ENCODE measurements around the gene CEP128.
A peak's percentile ranks its signal among the peaks of the same experiment; 100 is the strongest.

The CEP128 gene

GRCh38 chr14:80493620-80494019, 447.9 kb downstream of the CEP128 start:
- TF ChIP-seq, protein P1, sequence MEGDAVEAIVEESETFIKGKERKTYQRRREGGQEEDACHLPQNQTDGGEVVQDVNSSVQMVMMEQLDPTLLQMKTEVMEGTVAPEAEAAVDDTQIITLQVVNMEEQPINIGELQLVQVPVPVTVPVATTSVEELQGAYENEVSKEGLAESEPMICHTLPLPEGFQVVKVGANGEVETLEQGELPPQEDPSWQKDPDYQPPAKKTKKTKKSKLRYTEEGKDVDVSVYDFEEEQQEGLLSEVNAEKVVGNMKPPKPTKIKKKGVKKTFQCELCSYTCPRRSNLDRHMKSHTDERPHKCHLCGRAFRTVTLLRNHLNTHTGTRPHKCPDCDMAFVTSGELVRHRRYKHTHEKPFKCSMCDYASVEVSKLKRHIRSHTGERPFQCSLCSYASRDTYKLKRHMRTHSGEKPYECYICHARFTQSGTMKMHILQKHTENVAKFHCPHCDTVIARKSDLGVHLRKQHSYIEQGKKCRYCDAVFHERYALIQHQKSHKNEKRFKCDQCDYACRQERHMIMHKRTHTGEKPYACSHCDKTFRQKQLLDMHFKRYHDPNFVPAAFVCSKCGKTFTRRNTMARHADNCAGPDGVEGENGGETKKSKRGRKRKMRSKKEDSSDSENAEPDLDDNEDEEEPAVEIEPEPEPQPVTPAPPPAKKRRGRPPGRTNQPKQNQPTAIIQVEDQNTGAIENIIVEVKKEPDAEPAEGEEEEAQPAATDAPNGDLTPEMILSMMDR (IDR thresholded peaks at IDR 0.05), result no peak
- Histone ChIP-seq H3K9me3 (no peaks in the 10 kb centered on the region), H3K36me3 (no peaks in the 10 kb centered on the region), H3K4me3 (no peak overlapping the region), H3K27me3 (no peaks in the 10 kb centered on the region), H3K27ac (no peak overlapping the region), H3K4me1 (peaks cover 0 to 11% (median 0%) of the 10 kb centered on the region in 4 donors)
- DNase-seq, result no peak
- intact Hi-C loops (cut with DNase I; ENCODE audit: low total_unique reads), result no loop called here

GRCh38 chr14:80491650-80492049, 449.9 kb downstream of the CEP128 start:
- Histone ChIP-seq H3K27ac (peak overlapping the region; percentile 41 to 45), H3K27me3 (no peaks in the 10 kb centered on the region), H3K9me3 (no peaks in the 10 kb centered on the region), H3K36me3 (no peaks in the 10 kb centered on the region), H3K4me3 (no peak overlapping the region), H3K4me1 (peaks cover 0 to 11% (median 0%) of the 10 kb centered on the region in 4 donors)
- TF ChIP-seq, protein P1 (IDR thresholded peaks at IDR 0.05), result no peak
- intact Hi-C loops (cut with DNase I; ENCODE audit: low total_unique reads), result no loop called here
- no peak for DNase-seq

- intact Hi-C loops (cut with DNase I; ENCODE audit: low total_unique reads), result no loop called here
- Histone ChIP-seq H3K9me3 (no peaks in the 10 kb centered on the region), H3K27me3 (no peaks in the 10 kb centered on the region), H3K27ac (peak overlapping the region; percentile 41 to 45), H3K36me3 (no peaks in the 10 kb centered on the region), H3K4me1 (peaks cover 0 to 11% (median 0%) of the 10 kb centered on the region in 4 donors), H3K4me3 (no peak overlapping the region)
- peak; percentile 63 to 70 for DNase-seq
- TF ChIP-seq, protein P1 (IDR thresholded peaks at IDR 0.05), result no peak
Observed at GRCh38 chr14:80491131-80491530, 450.4 kb downstream of the CEP128 start.

DNA sequence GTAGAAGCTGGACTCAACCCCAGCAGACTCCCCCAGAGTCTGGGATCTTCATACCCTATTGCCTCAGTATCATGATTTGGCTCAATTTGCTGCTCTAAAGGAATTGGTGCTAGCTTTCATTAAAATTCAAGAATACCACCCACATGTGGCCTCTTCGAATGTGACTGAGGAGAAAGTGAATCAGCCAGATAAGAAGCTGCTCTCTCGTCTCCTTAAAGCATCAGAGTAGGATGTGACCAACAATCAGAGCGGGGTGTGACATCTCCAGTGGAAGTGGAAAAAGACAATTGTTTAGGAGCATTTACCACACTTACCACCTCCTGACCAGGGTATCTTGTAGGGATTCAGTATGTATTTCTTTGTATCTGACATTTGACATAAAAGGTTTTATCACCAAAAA, 452.0 kb downstream of the CEP128 start:
- TF ChIP-seq, protein P1 (IDR thresholded peaks at IDR 0.05), result no peak
- H3K27ac ChIP-seq, result no peak overlapping the region
- intact Hi-C loops (cut with DNase I; ENCODE audit: low total_unique reads), result no loop called here
- no peaks in the 10 kb centered on the region for H3K9me3 ChIP-seq
- no peaks in the 10 kb centered on the region for H3K36me3 ChIP-seq
- no peak overlapping the region for H3K4me3 ChIP-seq
- DNase-seq, result no peak
- H3K4me1 ChIP-seq, result peaks cover 0 to 11% (median 0%) of the 10 kb centered on the region in 4 donors
- H3K27me3 ChIP-seq, result no peaks in the 10 kb centered on the region

- H3K4me3 ChIP-seq, result no peak overlapping the region
- no peak for DNase-seq
- no peaks in the 10 kb centered on the region for H3K4me1 ChIP-seq
- H3K9me3 ChIP-seq, result no peaks in the 10 kb centered on the region
- H3K27ac ChIP-seq, result no peak overlapping the region
- TF ChIP-seq, protein P1 (IDR thresholded peaks at IDR 0.05), result no peak
- H3K36me3 ChIP-seq, result no peaks in the 10 kb centered on the region
- H3K27me3 ChIP-seq, result no peaks in the 10 kb centered on the region
- intact Hi-C loops (cut with DNase I; ENCODE audit: low total_unique reads), result no loop called here
Observed at GRCh38 chr14:80485764-80486163, 455.8 kb downstream of the CEP128 start.

DNA sequence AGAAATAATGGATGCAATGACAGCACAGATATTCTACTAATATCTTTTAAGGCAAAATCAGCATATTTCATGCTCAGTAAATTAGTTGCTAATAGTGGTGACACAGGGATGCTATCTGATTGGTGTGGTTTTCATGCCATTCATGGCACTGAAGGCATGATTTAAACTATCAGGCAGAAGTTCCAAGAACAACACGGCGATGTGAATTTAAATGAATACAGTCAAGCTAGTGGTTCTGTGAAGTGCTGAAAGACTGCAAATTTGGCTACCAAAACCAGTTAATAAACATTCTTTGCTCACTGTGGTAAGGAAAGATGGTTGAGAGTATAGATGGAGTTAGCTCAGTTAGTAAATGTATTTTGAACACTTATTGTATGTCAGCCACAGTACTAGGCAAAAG, 458.2 kb downstream of the CEP128 start:
- H3K9me3 ChIP-seq, result no peaks in the 10 kb centered on the region
- TF ChIP-seq, protein P1 (IDR thresholded peaks at IDR 0.05), result no peak
- DNase-seq, result no peak
- no peak overlapping the region for H3K4me3 ChIP-seq
- no peak overlapping the region for H3K27ac ChIP-seq
- no peaks in the 10 kb centered on the region for H3K36me3 ChIP-seq
- intact Hi-C loops (cut with DNase I; ENCODE audit: low total_unique reads), result no loop called here
- peaks cover 0 to under 1% (median 0%) of the 10 kb centered on the region in 4 donors for H3K4me1 ChIP-seq
- H3K27me3 ChIP-seq, result no peaks in the 10 kb centered on the region

All from tibial artery (tissue), 4 donors.